GM23248 (cell line): ENCODE measurements around the gene SOX18. TPM values are rescaled to one million over a fixed set of nuclear protein-coding genes. Genes with fewer than 3 reads are reported as not detected.
"Not testable (repeated sequence)": the region's sequence is repeated elsewhere in the genome, so short reads cannot be mapped to it uniquely, and the experiment has no call there.

Source experiments
- DNase-seq: peaks from one replicate; pipeline ENCODE4 v3.0.0-alpha.2; 2015
- H2AFZ ChIP-seq: fragments of 200-600 bp; sonication (generic); 2 replicates; pipeline ENCODE4 v1.6.1; 2016; ENCODE audit warnings: antibody characterized with exemption
- H3F3A ChIP-seq: fragments of 200-600 bp; sonication (generic); 2 replicates; pipeline ENCODE4 v1.6.1; 2016; ENCODE audit warnings: mild to moderate bottlenecking, antibody characterized with exemption, mixed run types; ENCODE audit not compliant: insufficient read depth
- H3K27ac ChIP-seq: fragments of 200-600 bp; sonication (generic); 2 replicates; pipeline ENCODE4 v1.5.1; 2016; ENCODE audit warnings: mild to moderate bottlenecking
- H3K27me3 ChIP-seq: fragments of 200-600 bp; sonication (generic); replicated peaks from 2 replicates; pipeline ENCODE4 v1.6.1; 2016; ENCODE audit warnings: mild to moderate bottlenecking; ENCODE audit not compliant: insufficient read depth
- H3K36me3 ChIP-seq: fragments of 200-600 bp; sonication (generic); 2 replicates; pipeline ENCODE4 v1.6.1; 2016; ENCODE audit warnings: low read depth, mild to moderate bottlenecking
- H3K4me1 ChIP-seq: fragments of 200-600 bp; sonication (generic); 2 replicates; pipeline ENCODE4 v1.6.1; 2016; ENCODE audit warnings: mild to moderate bottlenecking; ENCODE audit not compliant: insufficient read depth
- H3K4me2 ChIP-seq: fragments of 200-600 bp; sonication (generic); one replicate; pipeline ENCODE4 v1.6.1; 2016; ENCODE audit warnings: mild to moderate bottlenecking; ENCODE audit not compliant: unreplicated experiment
- H3K4me3 ChIP-seq: fragments of 200-600 bp; sonication (generic); 2 replicates; pipeline ENCODE4 v1.5.1; 2016; ENCODE audit warnings: mild to moderate bottlenecking
- H3K79me2 ChIP-seq: fragments of 200-600 bp; sonication (generic); 2 replicates; pipeline ENCODE4 v1.6.1; 2016; ENCODE audit warnings: mild to moderate bottlenecking; ENCODE audit not compliant: insufficient read depth
- H3K9ac ChIP-seq: fragments of 200-600 bp; sonication (generic); 2 replicates; pipeline ENCODE4 v1.6.1; 2016; ENCODE audit warnings: mild to moderate bottlenecking
- H3K9me2 ChIP-seq: fragments of 200-600 bp; sonication (generic); 2 replicates; pipeline ENCODE4 v1.6.1; 2016; ENCODE audit warnings: mixed run types, mild to moderate bottlenecking, moderate library complexity; ENCODE audit not compliant: insufficient read depth
- H3K9me3 ChIP-seq: fragments of 200-600 bp; sonication (generic); one replicate; pipeline ENCODE4 v1.6.1; 2017; ENCODE audit warnings: low read depth
- H4K20me1 ChIP-seq: fragments of 200-600 bp; sonication (generic); 2 replicates; pipeline ENCODE4 v1.6.0; 2016; ENCODE audit not compliant: insufficient read depth
- EZH2 ChIP-seq: fragments of 200-600 bp; sonication (generic); IDR thresholded peaks from 2 replicates; pipeline ENCODE4 v1.6.1; 2018; ENCODE audit warnings: antibody characterized with exemption, mild to moderate bottlenecking; ENCODE audit not compliant: insufficient read depth, poor library complexity, severe bottlenecking
- EZH2phosphoT487 ChIP-seq: fragments of 200-600 bp; sonication (generic); IDR thresholded peaks from 2 replicates; pipeline ENCODE4 v1.6.1; 2018; ENCODE audit warnings: antibody characterized with exemption, moderate library complexity, mild to moderate bottlenecking, low read depth; ENCODE audit not compliant: insufficient read depth
- WGBS, 2 experiments: methylation state at CpG; one replicate each; pipeline ENCODE4 v1.1.6; 2015 to 2017; ENCODE audit warnings: low lambda C conversion rate in 2 of 2, low coverage in 1 of 2; ENCODE audit errors: missing lambda C conversion rate in 2 of 2; 5-methylcytosine and 5-hydroxymethylcytosine counted together
- in situ Hi-C: fragments of 300-500 bp; cut with MboI; formaldehyde crosslinking; loops from 2 replicates; pipeline ENCODE4 v1.15.0; 2020
- polyA plus RNA-seq: library from polyadenylated mRNA; unstranded; fragments of >200 nt; fragmentation: Nextera tagmentation; extraction: Ambion mirVana; gene quantifications from 2 replicates; pipeline ENCODE4 v1.2.1, GENCODE V29; 2016
- total RNA-seq: library from RNA; depleted of rRNA; stranded (reverse); fragments of >200 nt; shearing (Covaris generic); gene quantifications from 2 replicates; pipeline ENCODE4 v1.2.3, GENCODE V29; 2014

Gene SOX18
- total and polyA plus RNA-seq, 2 experiments from 2014 or later: not detected

DNA sequence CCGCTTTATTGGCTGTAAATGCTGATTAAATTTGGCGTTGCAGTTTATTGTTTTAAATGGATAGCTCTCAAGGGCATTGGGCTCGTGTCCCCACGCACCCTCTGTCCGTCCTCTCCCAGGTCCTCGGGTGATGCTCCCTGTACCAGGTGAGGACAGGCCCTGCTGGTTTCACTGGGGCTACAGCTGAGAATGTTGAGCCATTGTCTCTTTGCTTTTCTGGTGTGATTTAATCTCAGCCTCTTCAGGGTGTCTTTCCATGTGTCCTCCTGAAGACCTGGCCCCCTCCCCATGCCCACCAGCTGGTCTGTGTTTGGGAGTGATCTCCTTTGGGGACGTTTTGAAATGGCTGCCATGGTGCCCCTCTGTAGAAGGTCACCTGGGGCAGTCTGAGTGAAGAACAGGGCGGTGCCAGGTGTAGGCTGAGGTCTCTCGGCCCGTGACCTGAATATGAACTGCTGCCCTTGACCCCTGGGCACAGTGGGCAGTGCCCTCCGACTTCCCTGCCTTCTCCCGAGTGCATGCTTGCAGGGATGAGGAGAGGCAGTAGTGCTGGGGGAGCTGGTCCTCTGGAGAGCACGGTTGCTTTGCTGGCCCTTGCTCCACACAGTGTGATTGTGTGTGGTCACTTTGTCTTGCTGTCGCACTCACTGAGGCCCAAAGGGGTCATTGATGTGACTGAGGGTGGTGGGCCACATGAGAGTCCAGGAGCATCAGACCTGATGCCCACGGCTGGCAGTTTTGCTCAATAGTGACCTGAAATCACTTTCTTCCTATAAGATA lies 25.9 kb downstream of the SOX18 start:
- no peaks in the 10 kb centered on the region for H4K20me1 ChIP-seq
- no peak overlapping the region for H2AFZ ChIP-seq
- no peaks in the 10 kb centered on the region for H3F3A ChIP-seq
- H3K79me2 ChIP-seq: no peaks in the 10 kb centered on the region
- in situ Hi-C loops: no loop called here
- H3K36me3 ChIP-seq: peaks cover 24% of the 10 kb centered on the region; the same call in 1 of the 2 replicates
- TF ChIP-seq EZH2 (no peak), EZH2phosphoT487 (no peak)
- no peaks in the 10 kb centered on the region for H3K27me3 ChIP-seq
- no peaks in the 10 kb centered on the region for H3K4me1 ChIP-seq
- DNase-seq: no peak
- WGBS, 2 experiments: 69 to 73% methylated on average over 15 of the region's 15 CpGs
- no peaks in the 10 kb centered on the region for H3K9me3 ChIP-seq
- no peaks in the 10 kb centered on the region for H3K9me2 ChIP-seq
- no peak overlapping the region for H3K9ac ChIP-seq
- no peak overlapping the region for H3K4me2 ChIP-seq
- no peak overlapping the region for H3K4me3 ChIP-seq
- no peak overlapping the region for H3K27ac ChIP-seq

- Histone ChIP-seq H3K27ac (no peak overlapping the region), H3K36me3 (peaks cover 29% of the 10 kb centered on the region; the same call in 1 of the 2 replicates), H3K4me2 (no peak overlapping the region), H3K9me2 (no peaks in the 10 kb centered on the region), H3K4me3 (no peak overlapping the region), H3K27me3 (no peaks in the 10 kb centered on the region), H3K79me2 (no peaks in the 10 kb centered on the region), H3K4me1 (no peaks in the 10 kb centered on the region), H3K9ac (no peak overlapping the region), H2AFZ (no peak overlapping the region), H3F3A (no peaks in the 10 kb centered on the region), H4K20me1 (no peaks in the 10 kb centered on the region), H3K9me3 (no peaks in the 10 kb centered on the region)
- TF ChIP-seq EZH2: no peak
- WGBS, 2 experiments: 75 to 77% methylated on average over 17 of the region's 17 CpGs
- DNase-seq: no peak
- in situ Hi-C loops: no loop called here
Observed at GRCh38 chr20:64022671-64023360, 26.6 kb downstream of the SOX18 start.

GRCh38 chr20:64021124-64021975 lies 28.1 kb downstream of the SOX18 start:
- H3K36me3 ChIP-seq: peaks cover 25% of the 10 kb centered on the region; the same call in 1 of the 2 replicates
- no peak overlapping the region for H2AFZ ChIP-seq
- no peaks in the 10 kb centered on the region for H3K79me2 ChIP-seq
- H3K9ac ChIP-seq: no peak overlapping the region
- H3K4me3 ChIP-seq: no peak overlapping the region
- in situ Hi-C loops: no loop called here
- 90 to 98% methylated on average over 29 to 36 of the region's 36 CpGs for WGBS, 2 experiments
- no peak for DNase-seq
- no peak for TF ChIP-seq EZH2
- TF ChIP-seq EZH2phosphoT487: no peak
- no peaks in the 10 kb centered on the region for H3K9me2 ChIP-seq
- H3F3A ChIP-seq: no peaks in the 10 kb centered on the region
- H4K20me1 ChIP-seq: no peaks in the 10 kb centered on the region
- no peaks in the 10 kb centered on the region for H3K4me1 ChIP-seq
- no peak overlapping the region for H3K27ac ChIP-seq
- no peaks in the 10 kb centered on the region for H3K27me3 ChIP-seq
- no peaks in the 10 kb centered on the region for H3K9me3 ChIP-seq
- no peak overlapping the region for H3K4me2 ChIP-seq

DNA sequence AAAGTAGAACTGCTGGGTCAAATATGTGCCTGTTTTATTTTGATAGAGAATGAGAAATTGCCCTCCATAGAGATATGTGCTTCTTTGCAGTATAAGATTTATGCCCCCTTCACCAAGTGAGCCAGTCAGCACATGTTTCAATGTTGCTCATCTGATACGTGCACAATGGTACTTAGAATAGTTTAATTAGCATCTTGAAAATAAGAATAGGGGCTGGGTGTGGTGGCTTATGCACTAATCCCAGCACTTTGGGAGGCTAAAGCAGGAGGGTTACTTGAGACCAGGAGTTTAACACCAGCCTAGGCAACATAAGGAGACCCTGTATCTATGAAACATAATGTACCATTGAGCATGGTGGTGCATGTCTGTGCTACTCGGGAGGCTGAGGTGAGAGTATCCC lies 33.8 kb downstream of the SOX18 start:
- Histone ChIP-seq H3K36me3 (peaks cover 37% of the 10 kb centered on the region), H3K9me3 (no peaks in the 10 kb centered on the region), H3K4me2 (no peak overlapping the region), H3K9me2 (no peaks in the 10 kb centered on the region), H2AFZ (no peak overlapping the region), H3K4me3 (no peak overlapping the region), H3K4me1 (no peaks in the 10 kb centered on the region), H3K9ac (no peak overlapping the region), H3K27me3 (no peaks in the 10 kb centered on the region), H3K79me2 (peaks cover 19% of the 10 kb centered on the region; the same call in 1 of the 2 replicates), H4K20me1 (no peaks in the 10 kb centered on the region), H3F3A (no peaks in the 10 kb centered on the region), H3K27ac (no peak overlapping the region)
- TF ChIP-seq EZH2phosphoT487 (no peak), EZH2 (no peak)
- in situ Hi-C loops: no loop called here
- no peak for DNase-seq
- whole genome bisulfite sequencing, 2 experiments: 62 to 69% methylated on average over 2 of the region's 2 CpGs

GRCh38 chr20:64012385-64013154 lies 36.9 kb downstream of the SOX18 start:
- 90 to 95% methylated on average over 5 to 14 of the region's 20 CpGs for WGBS, 2 experiments

More at GRCh38 chr20:64012385-64013154, 36.9 kb downstream of the SOX18 start:
- H3K9me2 ChIP-seq, H3K4me3 ChIP-seq, H2AFZ ChIP-seq, H3K27ac ChIP-seq, H3K9me3 ChIP-seq, H4K20me1 ChIP-seq, in situ Hi-C loops, H3K4me1 ChIP-seq, DNase-seq, H3K4me2 ChIP-seq, H3F3A ChIP-seq, H3K27me3 ChIP-seq, H3K9ac ChIP-seq: not testable (repeated sequence)
- peaks cover 33% of the 10 kb centered on the region for H3K79me2 ChIP-seq
- peaks cover 49% of the 10 kb centered on the region for H3K36me3 ChIP-seq
